ENCODE data around the gene NKTR. TPM values are rescaled to one million over a fixed set of nuclear protein-coding genes. Genes with fewer than 3 reads are reported as not detected.

Gene NKTR
- total RNA-seq, 1 donor from 2014 or later: 70.3 TPM

- DNase-seq (ENCODE audit: low read depth) (no peak), FAIRE-seq (no peak)
- H3K4me1 Mint-ChIP-seq (ENCODE audit: low read depth, unreplicated experiment): no peaks in the 10 kb centered on the region
- no peaks in the 10 kb centered on the region for H3K36me3 Mint-ChIP-seq (ENCODE audit: low read depth, unreplicated experiment)
- Histone ChIP-seq H3K9ac (ENCODE audit: low read length) (no peak overlapping the region), H2AFZ (ENCODE audit: low read depth, low read length) (no peak overlapping the region), H3K27ac (ENCODE audit: low read depth, low read length) (no peak overlapping the region), H3K79me2 (ENCODE audit: insufficient read depth, low read length) (no peaks in the 10 kb centered on the region), H3K36me3 (ENCODE audit: insufficient read depth, low read length) (no peaks in the 10 kb centered on the region), H3K4me2 (ENCODE audit: low read length) (no peak overlapping the region), H4K20me1 (ENCODE audit: insufficient read depth, low read length) (no peaks in the 10 kb centered on the region), H3K4me1 (ENCODE audit: insufficient read depth, low read length) (no peaks in the 10 kb centered on the region), H3K9me3 (ENCODE audit: insufficient read depth, low read depth, low read length) (no peaks in the 10 kb centered on the region), H3K4me3 (ENCODE audit: insufficient read depth, low read depth, low read length) (no peak overlapping the region), H3K27me3 (ENCODE audit: insufficient read depth, low read length) (peaks cover 18% of the 10 kb centered on the region)
- H3K4me3 Mint-ChIP-seq (ENCODE audit: unreplicated experiment): no peak overlapping the region
- no peak overlapping the region for H3K27ac Mint-ChIP-seq (ENCODE audit: unreplicated experiment)
- H3K9me3 Mint-ChIP-seq (ENCODE audit: unreplicated experiment): no peaks in the 10 kb centered on the region
- no peak for TF ChIP-seq CTCF (IDR thresholded peaks at IDR 0.05; ENCODE audit: insufficient read depth, low read depth, low read length)
- no peak for TF ChIP-seq EZH2 (IDR thresholded peaks at IDR 0.05; ENCODE audit: insufficient read depth, low read length)
- H3K27me3 Mint-ChIP-seq (ENCODE audit: low read depth, unreplicated experiment): peaks cover 16% of the 10 kb centered on the region
These were observed 96.1 kb downstream of the NKTR start for GRCh38 chr3:42696356-42697288.

- Mint-ChIP-seq H3K27me3 (ENCODE audit: low read depth, unreplicated experiment) (peaks cover 9% of the 10 kb centered on the region), H3K27ac (ENCODE audit: unreplicated experiment) (no peak overlapping the region), H3K36me3 (ENCODE audit: low read depth, unreplicated experiment) (no peaks in the 10 kb centered on the region), H3K4me1 (ENCODE audit: low read depth, unreplicated experiment) (no peaks in the 10 kb centered on the region), H3K9me3 (ENCODE audit: unreplicated experiment) (no peaks in the 10 kb centered on the region), H3K4me3 (ENCODE audit: unreplicated experiment) (no peak overlapping the region)
- Histone ChIP-seq H3K27me3 (ENCODE audit: insufficient read depth, low read length) (peaks cover 18% of the 10 kb centered on the region), H3K4me2 (ENCODE audit: low read length) (no peak overlapping the region), H4K20me1 (ENCODE audit: insufficient read depth, low read length) (no peaks in the 10 kb centered on the region), H3K27ac (ENCODE audit: low read depth, low read length) (no peak overlapping the region), H3K4me3 (ENCODE audit: insufficient read depth, low read depth, low read length) (no peak overlapping the region), H3K79me2 (ENCODE audit: insufficient read depth, low read length) (no peaks in the 10 kb centered on the region), H3K9me3 (ENCODE audit: insufficient read depth, low read depth, low read length) (no peaks in the 10 kb centered on the region), H3K36me3 (ENCODE audit: insufficient read depth, low read length) (no peaks in the 10 kb centered on the region), H2AFZ (ENCODE audit: low read depth, low read length) (no peak overlapping the region), H3K9ac (ENCODE audit: low read length) (no peak overlapping the region), H3K4me1 (ENCODE audit: insufficient read depth, low read length) (no peaks in the 10 kb centered on the region)
- TF ChIP-seq EZH2 (IDR thresholded peaks at IDR 0.05; ENCODE audit: insufficient read depth, low read length): no peak
- no peak for TF ChIP-seq CTCF (IDR thresholded peaks at IDR 0.05; ENCODE audit: insufficient read depth, low read depth, low read length)
- FAIRE-seq (no peak), DNase-seq (ENCODE audit: low read depth) (no peak)
These were observed 97.0 kb downstream of the NKTR start for GRCh38 chr3:42697289-42698051.

Other genes with a start within 250 kb of the NKTR start
- not detected in 2 replicates for gene LYZL4, start 190.1 kb upstream of the NKTR start, total RNA-seq
- 0.68 TPM in 1 of 2 replicates, not detected in the other for gene VIPR1, start 98.0 kb upstream of the NKTR start, total RNA-seq
- gene SEC22C, start 18.7 kb upstream of the NKTR start, total RNA-seq: 36.7 and 37.4 TPM in 2 replicates
- gene SS18L2, start 9.8 kb upstream of the NKTR start, total RNA-seq: 22.8 and 26.1 TPM in 2 replicates
- 9.3 and 10.2 TPM in 2 replicates for gene ZBTB47, start 53.0 kb downstream of the NKTR start, total RNA-seq
- not detected in 2 replicates for gene KLHL40, start 84.9 kb downstream of the NKTR start, total RNA-seq
- not detected in 2 replicates for gene HHATL, start 102.1 kb downstream of the NKTR start, total RNA-seq
- gene CCDC13, start 172.6 kb downstream of the NKTR start, total RNA-seq: 0.84 and 1.3 TPM in 2 replicates
- gene HIGD1A, start 203.8 kb downstream of the NKTR start, total RNA-seq: 125 and 150 TPM in 2 replicates
- 1.7 and 2.1 TPM in 2 replicates for gene ACKR2, start 208.8 kb downstream of the NKTR start, total RNA-seq